ENCODE measurements around the gene SH3BP5L. TPM values are rescaled to one million over a fixed set of nuclear protein-coding genes. Genes with fewer than 3 reads are reported as not detected.

Gene SH3BP5L
- total RNA-seq, 1 donor from 2014 or later, result 17.1 TPM

DNA sequence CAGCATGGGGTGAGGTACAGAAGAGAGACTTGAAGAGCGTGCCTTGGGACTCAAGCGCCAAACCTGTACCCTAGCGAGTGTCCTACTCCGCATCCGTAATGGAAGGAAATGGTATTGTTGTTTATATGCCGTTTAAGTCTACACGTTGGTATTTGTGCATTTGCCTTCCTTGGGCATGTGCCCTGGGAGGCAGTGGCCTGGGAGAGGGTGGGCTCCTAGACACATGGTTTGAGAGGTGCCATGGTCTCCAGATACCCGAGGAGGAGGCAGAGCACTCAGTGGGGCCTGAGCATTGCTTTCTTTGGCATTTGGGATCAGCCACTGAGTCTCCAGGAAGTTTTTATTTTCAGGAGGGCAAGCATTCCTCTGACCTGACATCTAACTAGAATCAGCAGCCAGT lies 18.8 kb upstream of the SH3BP5L start:
- Histone ChIP-seq H3K36me3 (ENCODE audit: control insufficient read depth, insufficient read depth, low read length) (peaks cover 11% of the 10 kb centered on the region), H3K27me3 (ENCODE audit: control insufficient read depth, insufficient read depth, low read length) (no peaks in the 10 kb centered on the region), H3K4me3 (ENCODE audit: low read depth, low read length) (no peak overlapping the region)
- DNase-seq (ENCODE audit: low read depth) (no peak), FAIRE-seq (no peak)
- TF ChIP-seq CTCF (IDR thresholded peaks at IDR 0.05; ENCODE audit: insufficient read depth, low read length, severe bottlenecking), result no peak

DNA sequence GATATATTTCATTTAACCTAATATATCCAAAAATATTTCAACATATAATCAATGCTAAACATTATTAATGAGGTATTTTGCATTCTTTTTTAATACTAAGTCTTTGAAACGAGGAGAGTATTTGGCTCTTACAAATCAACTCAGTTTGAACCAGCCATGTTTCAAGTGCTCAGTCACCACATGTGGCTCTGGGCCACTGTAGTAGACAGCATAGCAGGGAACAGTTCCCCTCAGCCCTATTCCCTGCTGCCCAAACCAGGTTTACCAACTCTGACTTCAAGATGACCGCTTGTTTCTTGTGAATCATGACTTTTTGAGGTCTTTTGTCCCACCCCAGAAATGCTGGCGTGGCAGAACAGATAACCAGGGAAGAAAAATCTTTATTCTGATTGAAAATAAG lies 18.0 kb upstream of the SH3BP5L start:
- Histone ChIP-seq H3K27me3 (ENCODE audit: control insufficient read depth, insufficient read depth, low read length) (no peaks in the 10 kb centered on the region), H3K4me3 (ENCODE audit: low read depth, low read length) (no peak overlapping the region), H3K36me3 (ENCODE audit: control insufficient read depth, insufficient read depth, low read length) (peaks cover 9% of the 10 kb centered on the region)
- no peak for FAIRE-seq
- DNase-seq (ENCODE audit: low read depth), result no peak
- TF ChIP-seq CTCF (IDR thresholded peaks at IDR 0.05; ENCODE audit: insufficient read depth, low read length, severe bottlenecking), result no peak

- DNase-seq (ENCODE audit: low read depth), result peak; percentile 99
Observed at GRCh38 chr1:248842781-248843331, 17.1 kb upstream of the SH3BP5L start.

DNA sequence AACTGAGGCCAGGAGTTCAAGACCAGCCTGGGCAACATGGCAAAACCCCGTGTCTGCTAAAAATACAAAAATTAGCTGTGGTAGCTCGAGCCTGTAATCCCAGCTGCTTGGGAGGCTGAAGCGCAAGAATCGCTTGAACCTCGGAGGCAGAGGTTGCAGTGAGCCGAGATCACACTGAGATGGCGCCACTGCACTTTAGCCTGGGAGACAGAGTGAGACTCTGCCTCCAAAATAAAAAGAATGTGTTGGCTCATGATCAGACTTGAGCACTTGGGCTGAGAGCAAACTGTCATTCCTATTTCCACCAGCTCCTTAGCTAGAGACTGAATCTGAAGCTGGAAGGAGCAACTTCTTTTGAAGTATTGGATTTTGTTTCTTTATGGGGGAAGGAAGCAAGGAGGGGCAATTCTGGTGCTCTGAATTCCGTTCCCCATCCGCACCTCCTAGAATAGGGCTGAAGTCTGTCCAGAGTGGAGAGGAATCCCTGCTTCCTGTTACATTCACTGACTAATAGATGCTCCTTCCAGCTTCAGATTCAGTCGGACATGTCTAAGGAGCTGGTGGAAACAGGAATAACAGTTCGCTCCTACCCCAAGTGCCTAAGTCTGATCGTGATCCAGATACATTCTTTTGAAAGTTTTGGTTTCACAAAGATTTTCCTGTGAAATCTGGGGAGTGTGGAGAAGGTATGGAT lies 16.1 kb upstream of the SH3BP5L start:
- no peak overlapping the region for H3K4me3 ChIP-seq (ENCODE audit: low read depth, low read length)
- FAIRE-seq, result no peak

More at GRCh38 chr1:248842781-248843331, 17.1 kb upstream of the SH3BP5L start:
- peak; percentile 47 for FAIRE-seq
- no peak overlapping the region for H3K4me3 ChIP-seq (ENCODE audit: low read depth, low read length)
- H3K36me3 ChIP-seq (ENCODE audit: control insufficient read depth, insufficient read depth, low read length), result peaks cover 5% of the 10 kb centered on the region
- H3K27me3 ChIP-seq (ENCODE audit: control insufficient read depth, insufficient read depth, low read length), result no peaks in the 10 kb centered on the region
- TF ChIP-seq CTCF (IDR thresholded peaks at IDR 0.05; ENCODE audit: insufficient read depth, low read length, severe bottlenecking), result no peak

DNA sequence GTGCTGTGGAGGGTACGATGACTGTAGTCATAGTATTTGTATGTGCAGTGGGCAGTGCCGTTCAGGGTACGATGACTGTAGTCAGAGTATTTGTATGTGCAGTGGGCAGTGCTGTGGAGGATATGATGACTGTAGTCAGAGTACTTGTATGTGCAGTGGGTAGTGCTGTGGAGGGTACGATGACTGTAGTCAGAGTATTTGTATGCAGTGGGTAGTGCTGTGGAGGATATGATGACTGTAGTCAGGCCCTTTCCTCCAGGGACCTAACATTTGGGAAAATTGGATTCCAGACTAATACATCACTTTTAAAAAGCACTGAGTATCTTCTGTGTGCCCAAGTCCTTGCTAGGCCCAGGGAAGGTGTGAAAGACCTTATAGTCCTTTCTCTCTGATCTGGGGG lies 15.2 kb upstream of the SH3BP5L start:
- peaks cover 2% of the 10 kb centered on the region for H3K36me3 ChIP-seq (ENCODE audit: control insufficient read depth, insufficient read depth, low read length)
- no peak overlapping the region for H3K4me3 ChIP-seq (ENCODE audit: low read depth, low read length)
- no peaks in the 10 kb centered on the region for H3K27me3 ChIP-seq (ENCODE audit: control insufficient read depth, insufficient read depth, low read length)
- DNase-seq (ENCODE audit: low read depth), result no peak
- no peak for FAIRE-seq
- no peak for TF ChIP-seq CTCF (IDR thresholded peaks at IDR 0.05; ENCODE audit: insufficient read depth, low read length, severe bottlenecking)

More for the DNA sequence above, 16.1 kb upstream of the SH3BP5L start:
- DNase-seq (ENCODE audit: low read depth), result peak; percentile 69
- Histone ChIP-seq H3K27me3 (ENCODE audit: control insufficient read depth, insufficient read depth, low read length) (no peaks in the 10 kb centered on the region), H3K36me3 (ENCODE audit: control insufficient read depth, insufficient read depth, low read length) (peaks cover 2% of the 10 kb centered on the region)
- TF ChIP-seq CTCF (IDR thresholded peaks at IDR 0.05; ENCODE audit: insufficient read depth, low read length, severe bottlenecking), result peak; percentile 76
